ENCODE measurements around the gene TET1.
"Not testable (repeated sequence)": the region's sequence is repeated elsewhere in the genome, so short reads cannot be mapped to it uniquely, and the experiment has no call there.

Gene TET1

DNA sequence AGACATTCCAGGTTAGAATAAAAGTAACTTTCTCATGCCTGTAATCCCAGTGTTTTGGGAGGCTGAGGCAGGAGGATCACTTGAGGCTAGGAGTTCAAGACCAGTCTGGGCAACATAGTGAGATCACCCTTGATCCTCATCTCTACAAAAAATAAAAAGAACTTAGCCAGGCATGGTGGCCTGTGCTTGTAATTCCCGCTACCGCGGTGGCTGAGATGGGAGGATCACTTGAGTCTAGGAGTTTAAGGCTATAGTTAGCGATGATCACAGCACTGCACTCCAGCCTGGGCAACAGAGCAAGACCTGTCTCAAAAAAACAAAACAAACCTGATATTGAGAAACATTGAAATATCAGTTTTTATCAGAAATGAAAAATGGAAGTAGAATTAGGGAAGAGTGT is 4.6 kb downstream of the TET1 start:
- DNase-seq: no peak

DNA sequence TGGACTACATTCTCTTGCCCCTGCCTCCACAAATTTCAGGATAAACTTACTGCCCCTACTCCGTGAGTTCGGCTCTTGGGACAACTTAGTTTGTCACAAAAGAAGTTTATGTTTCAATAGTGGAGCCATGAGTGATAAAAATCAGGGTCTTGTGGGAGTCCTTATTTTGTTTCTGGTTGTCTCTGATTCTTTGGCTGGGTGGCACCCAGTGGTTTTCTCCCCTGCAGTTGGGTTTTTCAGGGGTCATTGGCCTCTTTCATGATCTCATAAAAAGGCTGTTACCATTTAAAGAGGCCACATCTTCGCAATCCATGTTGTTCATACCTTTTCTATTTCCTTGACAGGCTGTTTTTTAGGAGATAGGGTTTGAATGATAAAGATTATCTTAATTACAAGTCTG is 5.5 kb downstream of the TET1 start:
- no peak for DNase-seq

DNA sequence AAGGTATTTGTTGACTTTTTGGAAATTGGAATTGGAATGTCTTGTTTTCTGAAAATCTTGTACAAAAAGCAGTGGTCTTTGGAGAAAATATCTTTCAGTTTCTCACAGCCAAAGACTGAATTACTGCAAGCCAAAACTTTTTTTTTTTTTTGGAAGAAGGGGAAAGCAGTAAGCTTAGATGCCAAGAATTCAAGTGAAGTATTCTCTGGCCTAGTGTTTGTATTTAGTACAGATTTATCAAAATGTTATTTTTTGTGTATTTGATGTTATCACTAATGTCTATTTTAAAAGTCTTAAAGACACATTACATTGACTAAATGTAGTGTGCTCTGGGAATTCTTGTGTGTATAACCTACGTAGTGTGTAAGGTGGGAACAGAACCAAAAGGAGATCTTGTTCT is 6.2 kb downstream of the TET1 start:
- DNase-seq: no peak

GRCh38 chr10:68566955-68567354 is 6.8 kb downstream of the TET1 start:
- no peak for DNase-seq

GRCh38 chr10:68572151-68572550 is 12.0 kb downstream of the TET1 start:
- DNase-seq: no peak

DNA sequence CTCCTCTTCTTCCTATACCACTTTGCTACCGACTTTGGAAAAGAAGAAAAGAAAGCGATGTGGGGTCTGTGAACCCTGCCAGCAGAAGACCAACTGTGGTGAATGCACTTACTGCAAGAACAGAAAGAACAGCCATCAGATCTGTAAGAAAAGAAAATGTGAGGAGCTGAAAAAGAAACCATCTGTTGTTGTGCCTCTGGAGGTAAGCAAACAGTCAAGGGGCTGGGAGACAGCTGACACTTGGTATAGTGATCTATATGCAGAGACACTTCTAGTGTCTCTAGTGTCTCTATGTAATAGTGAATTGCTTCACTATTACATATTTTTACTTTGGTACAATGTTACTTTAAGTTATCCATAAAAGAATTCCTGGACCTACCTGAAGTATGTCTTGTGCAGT is 13.9 kb downstream of the TET1 start:
- no peak for DNase-seq

- no peak for DNase-seq
Observed at GRCh38 chr10:68576118-68576517, 16.0 kb downstream of the TET1 start.

DNA sequence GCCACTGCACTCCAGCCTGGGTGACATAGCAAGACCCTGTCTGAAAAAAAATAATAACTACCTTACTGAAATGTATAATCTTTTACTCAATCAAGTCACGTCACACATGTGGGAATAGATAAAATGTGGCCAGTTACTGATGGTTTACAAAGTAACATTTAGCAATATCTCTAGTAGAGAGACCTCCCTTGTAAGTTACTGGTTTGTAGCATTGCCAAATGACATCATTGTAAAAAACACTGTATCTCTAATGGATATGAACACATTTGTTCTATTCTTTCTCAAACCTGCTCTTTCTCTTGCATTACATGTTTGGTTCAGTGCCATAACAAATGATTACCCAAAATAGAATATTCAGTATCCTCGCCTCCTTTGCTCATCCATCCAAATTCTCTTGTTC is 18.8 kb downstream of the TET1 start:
- DNase-seq: no peak

DNA sequence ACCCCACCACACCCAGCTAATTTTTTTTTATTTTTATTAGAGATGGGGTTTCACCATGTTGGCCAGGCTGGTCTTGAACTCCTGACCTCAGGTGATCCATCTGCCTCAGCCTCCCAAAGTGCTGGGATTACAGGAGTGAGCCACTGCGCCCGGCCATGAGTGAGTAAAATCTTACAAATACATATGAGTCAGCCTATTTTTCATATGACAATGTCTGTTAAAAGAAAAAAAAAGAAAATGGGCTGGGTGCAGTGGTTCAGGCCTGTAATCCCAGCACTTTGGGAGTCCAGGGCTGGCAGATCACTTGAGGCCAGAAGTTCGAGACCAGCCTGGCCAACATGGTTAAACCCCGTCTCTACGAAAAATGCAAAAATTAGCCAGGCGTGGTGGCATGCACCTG is 24.1 kb downstream of the TET1 start:
- DNase-seq: not testable (repeated sequence)

- no peak for DNase-seq
Observed at GRCh38 chr10:68586606-68587305, 26.6 kb downstream of the TET1 start.

DNA sequence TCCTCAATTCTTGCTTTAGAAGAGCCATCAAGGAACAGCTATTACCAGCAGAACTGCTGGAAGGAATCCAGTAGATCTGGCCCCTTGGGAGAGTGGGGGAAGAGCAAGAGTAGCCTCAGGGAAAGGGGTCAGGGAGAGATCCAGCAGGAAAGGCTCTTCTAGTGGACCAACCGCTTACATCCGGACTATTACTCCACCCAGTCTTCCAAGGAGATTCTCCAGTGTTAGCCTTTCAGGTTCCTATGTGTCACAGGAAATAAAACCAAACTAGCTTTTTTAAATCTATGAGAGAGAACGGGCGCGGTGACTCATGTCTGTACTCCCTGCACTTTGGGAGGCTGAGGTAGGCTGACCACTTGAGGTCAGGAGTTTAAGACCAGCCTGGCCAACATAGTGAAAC is 34.3 kb downstream of the TET1 start:
- no peak for DNase-seq

- no peak for DNase-seq
Observed at GRCh38 chr10:68595513-68595912, 35.4 kb downstream of the TET1 start.

GRCh38 chr10:68597407-68597806 is 37.3 kb downstream of the TET1 start:
- DNase-seq: no peak

DNA sequence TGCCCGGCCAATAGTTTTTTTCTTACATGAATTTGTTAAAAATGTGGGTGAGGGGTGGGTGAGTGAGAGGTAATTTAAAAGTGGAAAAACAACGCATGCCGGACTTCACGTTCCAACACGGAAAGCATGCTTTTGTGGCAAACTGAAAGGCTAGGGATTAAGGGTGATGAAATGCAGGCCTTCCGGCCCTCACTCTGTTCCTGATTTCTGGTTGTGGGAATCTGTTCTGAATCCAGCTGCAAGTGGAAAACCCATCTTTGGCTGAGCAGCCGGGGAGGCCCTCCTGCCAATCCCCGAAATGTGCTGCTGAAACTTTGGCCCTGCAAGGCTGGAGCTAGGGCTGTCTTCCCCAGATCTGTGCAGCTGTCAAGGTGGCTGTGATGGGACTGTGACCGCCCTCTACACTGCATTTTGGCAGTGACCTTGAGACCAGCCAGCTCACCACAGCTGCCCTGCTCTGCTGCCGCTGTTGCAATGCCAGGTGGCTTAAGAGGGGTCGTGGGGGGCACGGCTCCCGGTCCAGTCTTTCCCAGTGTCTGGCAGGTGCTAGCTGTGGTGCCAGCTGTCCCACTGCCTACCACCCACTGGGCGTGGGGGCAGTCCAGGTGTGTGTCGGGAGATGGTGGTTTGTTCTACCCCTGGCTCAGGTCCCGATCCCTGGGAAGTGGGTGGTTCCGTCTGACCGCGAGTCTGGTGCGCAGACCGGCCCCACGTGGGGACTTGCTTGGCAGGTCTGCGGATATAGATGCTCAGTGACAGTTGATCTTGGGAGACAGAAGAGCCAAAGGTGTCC is 39.0 kb downstream of the TET1 start:
- DNase-seq: no peak

- DNase-seq: no peak
Observed at GRCh38 chr10:68599771-68600040, 39.6 kb downstream of the TET1 start.

DNA sequence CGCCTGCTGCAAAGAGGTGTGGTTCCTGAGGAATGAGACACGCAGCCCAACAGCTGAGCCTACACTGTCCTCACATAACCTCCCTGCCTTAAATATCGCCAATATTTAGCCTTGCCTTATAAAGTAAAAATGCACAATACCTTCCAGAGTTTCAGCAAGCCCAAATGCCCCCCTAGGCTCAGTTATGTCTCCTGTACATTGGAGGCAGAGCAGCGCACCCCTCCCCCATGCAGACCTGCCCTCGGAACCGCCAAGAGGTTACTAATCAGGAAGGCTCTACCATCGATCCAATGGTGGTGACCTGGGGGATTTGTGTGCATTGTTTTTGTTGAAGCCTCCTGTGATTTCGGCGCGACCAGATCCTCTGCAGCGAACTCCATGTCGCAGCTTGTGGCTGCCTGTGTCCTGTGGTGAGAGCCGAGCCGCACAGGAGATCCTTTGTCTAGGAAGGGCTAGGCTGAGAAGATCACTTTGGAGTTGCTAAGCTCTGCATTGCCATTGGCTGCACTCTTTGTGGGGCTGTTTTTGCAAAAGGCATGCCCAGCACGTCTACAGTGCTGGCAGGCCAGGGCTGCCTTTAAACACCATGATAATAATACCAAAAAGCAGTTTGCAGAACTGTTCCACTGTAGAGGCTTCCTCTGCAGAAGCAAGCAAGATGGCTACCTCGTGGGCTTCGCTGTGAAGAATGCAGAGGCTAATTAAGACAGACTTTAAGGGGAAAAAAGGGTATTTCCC is 40.1 kb downstream of the TET1 start:
- peak; percentile 45 to 67 (median 59) for DNase-seq

GRCh38 chr10:68601501-68602265 is 41.5 kb downstream of the TET1 start:
- no peak for DNase-seq

DNA sequence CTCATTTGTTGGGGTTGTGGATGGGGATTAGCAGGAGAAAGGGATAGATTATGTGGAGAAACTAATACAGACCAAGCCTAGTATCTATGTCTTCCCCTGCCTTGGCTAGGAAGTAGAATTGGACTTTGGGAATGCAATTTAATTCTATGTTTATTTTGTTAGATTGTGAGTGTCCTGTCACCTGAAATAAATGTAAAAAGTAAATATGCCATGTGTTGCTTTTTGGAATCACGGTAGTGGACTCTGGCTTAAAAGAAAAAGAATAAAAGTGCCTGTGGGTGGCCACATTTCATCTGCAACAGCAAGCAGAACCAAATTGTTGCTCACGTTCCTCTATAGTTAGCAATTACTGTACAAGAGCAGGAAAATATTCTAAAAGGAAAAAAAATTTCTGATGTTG is 42.3 kb downstream of the TET1 start:
- DNase-seq: no peak

DNA sequence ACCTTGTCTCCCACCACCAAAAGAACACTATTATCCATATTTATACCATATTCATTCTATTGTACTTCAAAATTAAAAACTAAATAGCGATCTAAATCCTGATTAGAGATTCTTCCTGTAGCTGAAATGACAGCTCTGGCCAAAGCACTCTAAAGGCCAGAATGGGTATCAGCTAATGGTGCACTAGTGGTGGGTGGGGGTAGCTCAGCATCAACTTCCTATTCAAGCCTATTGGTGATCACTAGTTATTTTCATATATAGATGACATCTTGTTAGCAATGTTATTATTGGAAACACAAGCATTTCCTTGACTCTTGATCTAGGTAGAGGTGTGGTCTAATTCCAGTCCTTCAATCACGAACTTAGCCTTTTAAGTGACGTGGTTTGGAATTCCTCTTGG is 43.6 kb downstream of the TET1 start:
- no peak for DNase-seq

DNA sequence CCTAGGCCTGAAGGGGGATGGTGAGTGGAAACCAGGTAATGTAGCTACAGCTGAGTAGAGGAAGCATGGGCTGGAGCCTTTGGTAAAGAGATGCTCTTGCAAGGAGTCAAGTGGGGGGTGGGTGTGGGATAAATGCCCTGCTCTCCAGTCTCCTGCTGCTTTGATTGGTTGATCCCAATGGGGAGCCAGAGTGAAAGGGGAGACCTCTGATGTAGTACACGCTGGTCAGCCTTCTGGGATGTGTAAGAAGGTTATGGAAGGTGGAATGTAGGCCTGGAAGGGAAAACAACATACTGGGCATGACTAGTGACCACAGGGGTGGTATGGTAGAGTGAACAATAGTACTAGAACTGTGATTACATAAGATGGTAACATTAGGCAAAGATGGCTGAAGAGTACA is 44.3 kb downstream of the TET1 start:
- DNase-seq: no peak

- DNase-seq: no peak
Observed at GRCh38 chr10:68606918-68607317, 46.8 kb downstream of the TET1 start.

DNA sequence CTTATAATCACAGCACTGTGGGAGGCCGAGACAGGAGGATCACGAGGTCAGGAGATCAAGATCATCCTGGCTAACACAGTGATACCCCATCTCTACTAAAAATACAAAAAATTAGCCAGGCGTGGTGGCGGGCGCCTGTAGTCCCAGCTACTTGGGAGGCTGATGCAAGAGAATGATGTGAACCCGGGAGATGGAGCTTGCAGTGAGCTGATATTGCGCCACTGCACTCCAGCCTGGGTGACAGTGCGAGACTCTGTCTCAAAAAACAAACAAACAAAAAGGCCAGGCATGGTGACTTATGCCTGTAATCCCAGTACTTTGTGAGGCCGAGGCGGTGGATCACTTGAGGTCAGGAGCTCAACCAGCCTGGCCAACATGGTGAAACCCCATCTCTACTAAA is 49.9 kb downstream of the TET1 start:
- DNase-seq: peak in 1 of 4 experiments; percentile 3

- no peak for DNase-seq
Observed at GRCh38 chr10:68611227-68611626, 51.1 kb downstream of the TET1 start.

Measured in suppressor macrophage (primary cell).